ENCODE results near the gene IL1A.

The IL1A gene

GRCh38 chr2:112758711-112759110 lies 25.6 kb downstream of the IL1A start:
- TF ChIP-seq CTCF (IDR thresholded peaks at IDR 0.05; ENCODE audit: borderline replicate concordance, control extremely low read depth, extremely low read depth, insufficient read depth, missing control alignments) = no peak
- in situ Hi-C loops (cut with MboI; ENCODE audit: low sequenced_read_pairs, unreplicated experiment) = no loop called here
- DNase-seq (ENCODE audit: low spot score) = no peak

GRCh38 chr2:112757265-112757664 lies 27.0 kb downstream of the IL1A start:
- in situ Hi-C loops (cut with MboI; ENCODE audit: low sequenced_read_pairs, unreplicated experiment) = no loop called here
- no peak for DNase-seq (ENCODE audit: low spot score)
- TF ChIP-seq CTCF (IDR thresholded peaks at IDR 0.05; ENCODE audit: borderline replicate concordance, control extremely low read depth, extremely low read depth, insufficient read depth, missing control alignments) = no peak

- no peak for TF ChIP-seq CTCF (IDR thresholded peaks at IDR 0.05; ENCODE audit: borderline replicate concordance, control extremely low read depth, extremely low read depth, insufficient read depth, missing control alignments)
- in situ Hi-C loops (cut with MboI; ENCODE audit: low sequenced_read_pairs, unreplicated experiment) = no loop called here
- no peak for DNase-seq (ENCODE audit: low spot score)
These were observed 28.1 kb downstream of the IL1A start for GRCh38 chr2:112756207-112756606.

GRCh38 chr2:112755444-112755843 lies 28.8 kb downstream of the IL1A start:
- no peak for DNase-seq (ENCODE audit: low spot score)
- in situ Hi-C loops (cut with MboI; ENCODE audit: low sequenced_read_pairs, unreplicated experiment) = no loop called here
- TF ChIP-seq CTCF (IDR thresholded peaks at IDR 0.05; ENCODE audit: borderline replicate concordance, control extremely low read depth, extremely low read depth, insufficient read depth, missing control alignments) = no peak

GRCh38 chr2:112754564-112754963 lies 29.7 kb downstream of the IL1A start:
- in situ Hi-C loops (cut with MboI; ENCODE audit: low sequenced_read_pairs, unreplicated experiment) = loop anchor here (5.0 kb wide), 2 partner anchors 128 to 193 kb away; no protein-coding TSS in a partner anchor
- DNase-seq (ENCODE audit: low spot score) = no peak
- TF ChIP-seq CTCF (IDR thresholded peaks at IDR 0.05; ENCODE audit: borderline replicate concordance, control extremely low read depth, extremely low read depth, insufficient read depth, missing control alignments) = no peak

GRCh38 chr2:112752667-112753066 lies 31.6 kb downstream of the IL1A start:
- in situ Hi-C loops (cut with MboI; ENCODE audit: low sequenced_read_pairs, unreplicated experiment) = loop anchor here (5.0 kb wide), 2 partner anchors 130 to 195 kb away; no protein-coding TSS in a partner anchor
- TF ChIP-seq CTCF (IDR thresholded peaks at IDR 0.05; ENCODE audit: borderline replicate concordance, control extremely low read depth, extremely low read depth, insufficient read depth, missing control alignments) = no peak
- DNase-seq (ENCODE audit: low spot score) = no peak

Data from GM13976 (cell line).